Measurements from ENCODE around the gene MEAF6.

The MEAF6 gene

GRCh38 chr1:37482796-37483744, 31.5 kb downstream of the MEAF6 start:
- peak overlapping the region; percentile 97 for H3K4me3 Mint-ChIP-seq
- H3K27me3 Mint-ChIP-seq: no peaks in the 10 kb centered on the region
- peak overlapping the region; percentile 99 for H3K27ac Mint-ChIP-seq
- H3K36me3 Mint-ChIP-seq (ENCODE audit: low read depth): peaks cover 76% of the 10 kb centered on the region
- peaks cover 59% of the 10 kb centered on the region for H3K4me1 Mint-ChIP-seq (ENCODE audit: low read depth)
- H3K9me3 Mint-ChIP-seq: no peaks in the 10 kb centered on the region
- DNase-seq: no peak

GRCh38 chr1:37482004-37482785, 32.4 kb downstream of the MEAF6 start:
- Mint-ChIP-seq H3K36me3 (ENCODE audit: low read depth) (peaks cover 77% of the 10 kb centered on the region), H3K4me3 (peak overlapping the region; percentile 97), H3K4me1 (ENCODE audit: low read depth) (peaks cover 59% of the 10 kb centered on the region), H3K9me3 (no peaks in the 10 kb centered on the region), H3K27me3 (no peaks in the 10 kb centered on the region), H3K27ac (peak overlapping the region; percentile 99)
- DNase-seq: no peak

GRCh38 chr1:37481289-37482003, 33.1 kb downstream of the MEAF6 start:
- no peaks in the 10 kb centered on the region for H3K9me3 Mint-ChIP-seq
- H3K4me1 Mint-ChIP-seq (ENCODE audit: low read depth): peaks cover 53% of the 10 kb centered on the region
- H3K27me3 Mint-ChIP-seq: no peaks in the 10 kb centered on the region
- peaks cover 85% of the 10 kb centered on the region for H3K36me3 Mint-ChIP-seq (ENCODE audit: low read depth)
- H3K27ac Mint-ChIP-seq: peak overlapping the region; percentile 99
- peak overlapping the region; percentile 97 for H3K4me3 Mint-ChIP-seq
- no peak for DNase-seq

- Mint-ChIP-seq H3K36me3 (ENCODE audit: low read depth) (peaks cover 92% of the 10 kb centered on the region), H3K4me1 (ENCODE audit: low read depth) (peaks cover 51% of the 10 kb centered on the region), H3K4me3 (peak overlapping the region; percentile 97), H3K27me3 (no peaks in the 10 kb centered on the region), H3K27ac (peak overlapping the region; percentile 99), H3K9me3 (no peaks in the 10 kb centered on the region)
- no peak for DNase-seq
These were observed 33.8 kb downstream of the MEAF6 start for GRCh38 chr1:37480581-37481288.

DNA sequence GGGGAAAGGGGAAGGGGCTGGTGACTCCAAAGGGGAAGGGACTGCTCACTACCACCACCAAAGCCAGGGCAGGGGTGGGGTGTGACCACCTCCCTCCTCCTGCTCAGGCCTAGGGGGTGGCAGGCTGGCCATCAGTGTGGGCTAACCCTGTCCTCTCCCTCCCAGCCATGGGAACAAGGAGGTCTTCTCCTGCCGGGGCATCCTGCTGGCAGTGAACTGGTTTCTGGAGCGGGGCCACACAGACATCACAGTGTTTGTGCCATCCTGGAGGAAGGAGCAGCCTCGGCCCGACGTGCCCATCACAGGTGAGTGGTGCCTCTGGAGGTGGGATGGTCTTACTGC, 34.5 kb downstream of the MEAF6 start:
- no peaks in the 10 kb centered on the region for H3K9me3 Mint-ChIP-seq
- peaks cover 96% of the 10 kb centered on the region for H3K36me3 Mint-ChIP-seq (ENCODE audit: low read depth)
- H3K27me3 Mint-ChIP-seq: no peaks in the 10 kb centered on the region
- H3K4me1 Mint-ChIP-seq (ENCODE audit: low read depth): peaks cover 51% of the 10 kb centered on the region
- no peak for DNase-seq
- H3K27ac Mint-ChIP-seq: peak overlapping the region; percentile 99
- H3K4me3 Mint-ChIP-seq: peak overlapping the region; percentile 97

DNA sequence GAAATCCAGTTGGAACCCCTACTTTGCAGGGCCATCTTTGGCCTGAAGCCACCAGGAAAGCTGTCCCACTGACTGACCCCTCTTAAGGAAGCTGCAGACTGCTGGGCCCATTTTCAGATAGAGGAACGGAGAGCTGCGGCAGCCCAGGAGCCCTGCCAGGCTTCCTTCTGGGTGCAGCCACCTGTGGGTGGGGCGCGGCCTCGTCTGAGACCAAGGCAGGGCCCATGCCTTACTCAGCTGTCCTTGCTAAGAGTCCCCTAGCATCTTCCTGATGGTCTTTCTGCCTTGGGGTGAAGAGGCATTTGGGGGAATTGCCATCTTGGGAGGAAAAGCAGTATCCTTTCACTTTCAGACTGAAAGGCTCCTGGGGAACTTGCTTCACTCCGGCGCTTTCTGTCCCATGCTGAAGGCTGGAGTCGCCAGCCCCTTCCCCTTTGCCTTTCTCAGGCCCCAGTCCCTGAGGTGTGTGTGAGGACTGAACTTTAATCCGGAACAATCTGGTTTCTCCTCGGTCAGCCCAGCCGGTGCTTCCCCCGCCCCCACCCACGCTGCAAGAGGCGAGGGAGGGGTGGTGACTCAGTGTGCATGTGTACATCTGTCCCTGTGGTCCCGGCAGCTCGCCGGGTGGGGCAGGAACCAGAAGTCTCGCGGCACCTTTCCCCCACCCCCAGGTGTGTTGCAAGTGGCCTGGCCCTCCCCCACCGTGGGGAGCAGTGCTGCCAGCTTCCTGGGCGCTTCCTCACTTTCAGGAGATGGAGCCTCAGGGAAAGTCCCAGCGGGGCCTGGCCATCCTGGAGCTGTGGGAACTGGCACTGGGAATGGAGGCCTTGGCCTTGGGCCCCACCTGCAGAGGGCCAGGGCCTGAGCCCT, 35.1 kb downstream of the MEAF6 start:
- peak; percentile 92 for DNase-seq
- H3K4me1 Mint-ChIP-seq (ENCODE audit: low read depth): peaks cover 51% of the 10 kb centered on the region

DNA sequence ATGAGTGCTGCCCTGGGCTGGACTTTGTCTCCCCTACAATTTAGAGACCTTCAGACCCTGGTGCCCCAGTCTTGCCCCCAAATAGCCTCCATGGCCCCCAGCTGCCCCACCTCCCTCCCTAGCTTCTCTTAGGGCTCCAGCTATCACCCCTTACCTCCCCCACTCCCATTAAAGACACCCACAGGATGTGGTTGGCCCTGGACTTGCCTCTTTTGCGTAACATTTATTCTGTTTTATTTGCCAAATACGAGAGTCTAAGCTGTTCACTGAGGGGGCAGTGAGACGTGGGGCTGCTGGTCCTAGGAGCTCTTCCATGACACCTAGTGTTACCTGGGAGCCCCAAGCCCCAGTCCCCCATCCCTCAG, 35.7 kb downstream of the MEAF6 start:
- Mint-ChIP-seq H3K4me3 (peak overlapping the region; percentile 97), H3K9me3 (no peaks in the 10 kb centered on the region), H3K27me3 (no peaks in the 10 kb centered on the region), H3K4me1 (ENCODE audit: low read depth) (peaks cover 48% of the 10 kb centered on the region), H3K36me3 (ENCODE audit: low read depth) (peaks cover 91% of the 10 kb centered on the region), H3K27ac (peak overlapping the region; percentile 99)
- DNase-seq: peak; percentile 77

More for the DNA sequence above, 35.1 kb downstream of the MEAF6 start:
- Mint-ChIP-seq H3K9me3 (no peaks in the 10 kb centered on the region), H3K27me3 (no peaks in the 10 kb centered on the region), H3K36me3 (ENCODE audit: low read depth) (peaks cover 97% of the 10 kb centered on the region), H3K4me3 (peak overlapping the region; percentile 97), H3K27ac (peak overlapping the region; percentile 99)

DNA sequence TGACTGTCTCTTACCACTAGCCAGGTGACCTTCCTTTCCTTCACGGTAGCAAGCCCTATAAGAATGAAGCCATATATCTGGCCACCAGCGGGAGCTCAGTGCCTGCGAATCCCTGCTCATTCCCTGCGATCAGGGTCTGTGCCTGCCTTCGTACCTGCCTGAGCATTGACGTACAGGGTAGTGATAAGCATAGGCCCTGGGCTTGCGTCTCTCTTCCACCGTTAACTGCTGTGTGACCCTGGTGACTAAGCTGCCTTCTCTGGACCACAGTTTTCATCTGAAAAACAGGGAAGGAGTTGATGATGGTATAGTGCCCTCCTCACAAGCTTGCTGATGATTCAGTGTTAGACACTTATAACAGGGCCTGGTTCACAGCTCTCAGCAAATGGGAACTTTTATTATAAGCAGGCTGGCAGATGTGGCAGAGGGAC, 36.1 kb downstream of the MEAF6 start:
- Mint-ChIP-seq H3K9me3 (no peaks in the 10 kb centered on the region), H3K27me3 (no peaks in the 10 kb centered on the region), H3K4me3 (peak overlapping the region; percentile 97), H3K4me1 (ENCODE audit: low read depth) (peaks cover 52% of the 10 kb centered on the region), H3K36me3 (ENCODE audit: low read depth) (peaks cover 87% of the 10 kb centered on the region), H3K27ac (peak overlapping the region; percentile 99)
- peak; percentile 67 for DNase-seq

DNA sequence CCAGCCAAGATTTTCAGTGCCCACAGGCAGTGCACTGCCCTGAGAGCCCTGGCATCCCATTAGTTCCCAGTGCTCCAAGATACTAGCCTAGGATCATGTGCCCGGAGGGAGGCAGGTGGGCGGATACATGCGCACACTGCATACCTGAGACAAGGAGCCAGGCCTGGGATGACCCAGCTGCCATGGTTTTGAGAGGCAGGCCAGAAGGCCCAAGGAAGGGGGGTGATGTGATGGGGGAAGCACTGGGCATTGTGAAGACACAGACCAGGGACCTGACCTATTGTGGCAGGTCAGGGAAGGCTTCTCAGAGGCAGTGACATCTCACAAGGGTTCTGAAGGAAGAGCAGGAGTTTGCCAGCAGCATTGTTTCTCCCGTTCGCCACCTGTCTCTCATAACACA, 36.6 kb downstream of the MEAF6 start:
- peaks cover 57% of the 10 kb centered on the region for H3K4me1 Mint-ChIP-seq (ENCODE audit: low read depth)
- peak overlapping the region; percentile 97 for H3K4me3 Mint-ChIP-seq
- peak overlapping the region; percentile 99 for H3K27ac Mint-ChIP-seq
- H3K27me3 Mint-ChIP-seq: no peaks in the 10 kb centered on the region
- no peak for DNase-seq
- no peaks in the 10 kb centered on the region for H3K9me3 Mint-ChIP-seq
- peaks cover 82% of the 10 kb centered on the region for H3K36me3 Mint-ChIP-seq (ENCODE audit: low read depth)

GRCh38 chr1:37477198-37477931, 37.2 kb downstream of the MEAF6 start:
- Mint-ChIP-seq H3K4me3 (peak overlapping the region; percentile 97), H3K27me3 (no peaks in the 10 kb centered on the region), H3K9me3 (no peaks in the 10 kb centered on the region), H3K27ac (peak overlapping the region; percentile 99), H3K4me1 (ENCODE audit: low read depth) (peaks cover 58% of the 10 kb centered on the region), H3K36me3 (ENCODE audit: low read depth) (peaks cover 76% of the 10 kb centered on the region)
- DNase-seq: peak; percentile 86

GRCh38 chr1:37476460-37477197, 37.9 kb downstream of the MEAF6 start:
- H3K27ac Mint-ChIP-seq: peak overlapping the region; percentile 99
- H3K4me3 Mint-ChIP-seq: peak overlapping the region; percentile 97
- DNase-seq: peak; percentile 46
- no peaks in the 10 kb centered on the region for H3K27me3 Mint-ChIP-seq
- H3K9me3 Mint-ChIP-seq: no peaks in the 10 kb centered on the region
- H3K4me1 Mint-ChIP-seq (ENCODE audit: low read depth): peaks cover 58% of the 10 kb centered on the region
- peaks cover 69% of the 10 kb centered on the region for H3K36me3 Mint-ChIP-seq (ENCODE audit: low read depth)

- Mint-ChIP-seq H3K36me3 (ENCODE audit: low read depth) (peaks cover 63% of the 10 kb centered on the region), H3K27me3 (no peaks in the 10 kb centered on the region), H3K27ac (peak overlapping the region; percentile 99), H3K4me1 (ENCODE audit: low read depth) (peaks cover 57% of the 10 kb centered on the region), H3K4me3 (peak overlapping the region; percentile 97), H3K9me3 (no peaks in the 10 kb centered on the region)
- DNase-seq: no peak
These were observed 38.5 kb downstream of the MEAF6 start for GRCh38 chr1:37476087-37476452.
